GM19467 (cell line): ENCODE results near the gene HIP1.
"Not testable (repeated sequence)": the region's sequence is repeated elsewhere in the genome, so short reads cannot be mapped to it uniquely, and the experiment has no call there.

Experiments
- ATAC-seq: cut with Tn5 transposase; IDR thresholded peaks from one replicate; pipeline ENCODE4 v1.9.1; 2021; ENCODE audit warnings: mild to moderate bottlenecking, moderate library complexity; ENCODE audit not compliant: unreplicated experiment

Gene HIP1

GRCh38 chr7:75687246-75688088, 51.3 kb downstream of the HIP1 start:
- no peak for ATAC-seq

GRCh38 chr7:75686551-75686950, 52.2 kb downstream of the HIP1 start:
- ATAC-seq = no peak

- ATAC-seq = not testable (repeated sequence)
These were observed 56.7 kb downstream of the HIP1 start for GRCh38 chr7:75682052-75682451.

GRCh38 chr7:75679060-75679459, 59.7 kb downstream of the HIP1 start:
- no peak for ATAC-seq

- ATAC-seq = no peak
These were observed 69.2 kb downstream of the HIP1 start for GRCh38 chr7:75669579-75669978.

GRCh38 chr7:75667938-75668337, 70.8 kb downstream of the HIP1 start:
- no peak for ATAC-seq

- ATAC-seq = peak; percentile 41
These were observed 75.3 kb downstream of the HIP1 start for GRCh38 chr7:75663302-75663907.

GRCh38 chr7:75662579-75663301, 76.0 kb downstream of the HIP1 start:
- peak; percentile 89 for ATAC-seq

GRCh38 chr7:75660566-75661215, 78.0 kb downstream of the HIP1 start:
- no peak for ATAC-seq

GRCh38 chr7:75658802-75659201, 79.9 kb downstream of the HIP1 start:
- no peak for ATAC-seq

GRCh38 chr7:75658369-75658768, 80.4 kb downstream of the HIP1 start:
- ATAC-seq = no peak

GRCh38 chr7:75657866-75658265, 80.9 kb downstream of the HIP1 start:
- ATAC-seq = no peak

GRCh38 chr7:75656740-75657139, 82.0 kb downstream of the HIP1 start:
- ATAC-seq = no peak

GRCh38 chr7:75655536-75655935, 83.2 kb downstream of the HIP1 start:
- no peak for ATAC-seq

GRCh38 chr7:75654855-75655254, 83.9 kb downstream of the HIP1 start:
- no peak for ATAC-seq

GRCh38 chr7:75653651-75654050, 85.1 kb downstream of the HIP1 start:
- no peak for ATAC-seq

- ATAC-seq = no peak
These were observed 86.0 kb downstream of the HIP1 start for GRCh38 chr7:75652788-75653187.

- no peak for ATAC-seq
These were observed 88.1 kb downstream of the HIP1 start for GRCh38 chr7:75650681-75651080.

GRCh38 chr7:75650062-75650461, 88.7 kb downstream of the HIP1 start:
- ATAC-seq = no peak

GRCh38 chr7:75649462-75649861, 89.3 kb downstream of the HIP1 start:
- no peak for ATAC-seq

GRCh38 chr7:75647709-75648438, 90.9 kb downstream of the HIP1 start:
- ATAC-seq = no peak
